HepG2 (cell line): ENCODE data around the gene CHRNB1. TPM values are rescaled to one million over a fixed set of nuclear protein-coding genes. Genes with fewer than 3 reads are reported as not detected.

ENCODE experiments used
- DPF2 ChIP-seq: sonication (generic); formaldehyde crosslinking; IDR thresholded peaks from 2 replicates; pipeline ENCODE4 v1.4.0; 2020; ENCODE audit warnings: mild to moderate bottlenecking, low read depth, missing genetic modification reagents, borderline replicate concordance
- ELF3 ChIP-seq: IDR thresholded peaks from 2 replicates; pipeline ENCODE4 v1.6.1; 2016; ENCODE audit warnings: missing genetic modification reagents, missing compliant biosample characterization
- FOXJ3 ChIP-seq: sonication (generic); formaldehyde crosslinking; IDR thresholded peaks from 2 replicates; pipeline ENCODE4 v1.4.0; 2020; ENCODE audit warnings: missing genetic modification reagents, mild to moderate bottlenecking, borderline replicate concordance
- HDAC1 ChIP-seq: sonication (generic); formaldehyde crosslinking; IDR thresholded peaks from 2 replicates; pipeline ENCODE4 v1.5.1; 2020; ENCODE audit warnings: mild to moderate bottlenecking, missing genetic modification reagents
- HNRNPUL1 ChIP-seq: fragments of 200-400 bp; formaldehyde crosslinking; IDR thresholded peaks from 2 replicates; pipeline ENCODE4 v1.6.1; 2017; ENCODE audit warnings: low read depth, mild to moderate bottlenecking, low read length, moderate library complexity
- KDM6A ChIP-seq: IDR thresholded peaks from 2 replicates; pipeline ENCODE4 v1.6.1; 2016; ENCODE audit warnings: low read depth
- MYC ChIP-seq: sonication (generic); formaldehyde crosslinking; IDR thresholded peaks from 2 replicates; pipeline ENCODE4 v1.9.0; 2021; ENCODE audit warnings: missing genetic modification reagents, borderline replicate concordance
- MYNN ChIP-seq: sonication (generic); formaldehyde crosslinking; IDR thresholded peaks from 2 replicates; pipeline ENCODE4 v1.4.0; 2020; ENCODE audit warnings: mild to moderate bottlenecking, low read depth, missing genetic modification reagents
- NR1H2 ChIP-seq: sonication (generic); formaldehyde crosslinking; IDR thresholded peaks from 2 replicates; pipeline ENCODE4 v1.8.1; 2022; ENCODE audit warnings: low read depth, missing genetic modification reagents, borderline replicate concordance
- SNRNP70 ChIP-seq: fragments of 200-400 bp; formaldehyde crosslinking; IDR thresholded peaks from 2 replicates; pipeline ENCODE4 v1.6.1; 2017; ENCODE audit warnings: mild to moderate bottlenecking, low read depth, low read length, moderate library complexity
- SP140L ChIP-seq: sonication (generic); formaldehyde crosslinking; IDR thresholded peaks from 2 replicates; pipeline ENCODE4 v1.4.0; 2020; ENCODE audit warnings: missing genetic modification reagents, borderline replicate concordance
- SP4 ChIP-seq: sonication (generic); formaldehyde crosslinking; IDR thresholded peaks from 2 replicates; pipeline ENCODE4 v1.8.1; 2023; ENCODE audit warnings: mild to moderate bottlenecking, missing genetic modification reagents
- ZNF333 ChIP-seq: sonication (generic); formaldehyde crosslinking; IDR thresholded peaks from 2 replicates; pipeline ENCODE4 v1.4.0; 2020; ENCODE audit warnings: mild to moderate bottlenecking, missing genetic modification reagents, borderline replicate concordance
- ZNF570 ChIP-seq: sonication (generic); formaldehyde crosslinking; IDR thresholded peaks from 2 replicates; pipeline ENCODE4 v1.4.0; 2020; ENCODE audit warnings: mild to moderate bottlenecking, missing genetic modification reagents, borderline replicate concordance
- polyA plus RNA-seq, 8 experiments: library from polyadenylated mRNA; depleted of rRNA in 3 of 8; stranded (reverse) in 7 of 8; unstranded in 1 of 8; fragments of >200 nt; fragmentation: Illumina TruSeq in 4 of 8; extraction: Trizol in 4 of 8; gene quantifications; 2 replicates each; pipeline versions ENCODE4 v1.2.1 to v1.2.3, GENCODE V29; 2011 to 2016; ENCODE audit warnings: low read depth in 4 of 8, missing spikeins in 1 of 8, mixed read lengths in 1 of 8; ENCODE audit not compliant: insufficient read depth in 1 of 8
- total RNA-seq, 5 experiments: library from RNA; depleted of rRNA; stranded (reverse); fragments of >200 nt; fragmentation: Illumina TruSeq; extraction: Trizol; gene quantifications; 2 replicates each; pipeline ENCODE4 v1.2.3, GENCODE V29; 2016; ENCODE audit warnings: low read depth in 1 of 5
- TF ChIP-seq, protein P1 (sequence below): sonication (generic); formaldehyde crosslinking; IDR thresholded peaks from 2 replicates; pipeline ENCODE4 v1.5.0; 2020; ENCODE audit warnings: missing genetic modification reagents
- TF ChIP-seq, protein P2 (sequence below): sonication (generic); formaldehyde crosslinking; IDR thresholded peaks from 2 replicates; pipeline ENCODE4 v1.8.1; 2023; ENCODE audit warnings: mild to moderate bottlenecking, missing genetic modification reagents, borderline replicate concordance
- TF ChIP-seq, protein P3 (sequence below), 2 experiments: sonication (generic) in 1 of 2; formaldehyde crosslinking in 1 of 2; IDR thresholded peaks; 2 replicates each; pipeline versions ENCODE4 v1.4.0 to v1.6.1; 2016 to 2020; ENCODE audit warnings: borderline replicate concordance in 1 of 2, low read depth in 1 of 2, mild to moderate bottlenecking in 1 of 2, missing genetic modification reagents in 1 of 2
- TF ChIP-seq, protein P4 (sequence below): sonication (generic); formaldehyde crosslinking; IDR thresholded peaks from 2 replicates; pipeline ENCODE4 v1.5.1; 2020; ENCODE audit warnings: missing genetic modification reagents, mild to moderate bottlenecking, borderline replicate concordance
- TF ChIP-seq, protein P5 (sequence below): sonication (generic); formaldehyde crosslinking; IDR thresholded peaks from 2 replicates; pipeline ENCODE4 v1.9.0; 2021; ENCODE audit warnings: missing genetic modification reagents, mild to moderate bottlenecking, borderline replicate concordance

The CHRNB1 gene
- total and polyA plus RNA-seq, 2 of the 13 experiments (the other 11 are each of a cell fraction or from before 2014, with no cell fraction given): 5.4 to 33.7 TPM

DNA sequence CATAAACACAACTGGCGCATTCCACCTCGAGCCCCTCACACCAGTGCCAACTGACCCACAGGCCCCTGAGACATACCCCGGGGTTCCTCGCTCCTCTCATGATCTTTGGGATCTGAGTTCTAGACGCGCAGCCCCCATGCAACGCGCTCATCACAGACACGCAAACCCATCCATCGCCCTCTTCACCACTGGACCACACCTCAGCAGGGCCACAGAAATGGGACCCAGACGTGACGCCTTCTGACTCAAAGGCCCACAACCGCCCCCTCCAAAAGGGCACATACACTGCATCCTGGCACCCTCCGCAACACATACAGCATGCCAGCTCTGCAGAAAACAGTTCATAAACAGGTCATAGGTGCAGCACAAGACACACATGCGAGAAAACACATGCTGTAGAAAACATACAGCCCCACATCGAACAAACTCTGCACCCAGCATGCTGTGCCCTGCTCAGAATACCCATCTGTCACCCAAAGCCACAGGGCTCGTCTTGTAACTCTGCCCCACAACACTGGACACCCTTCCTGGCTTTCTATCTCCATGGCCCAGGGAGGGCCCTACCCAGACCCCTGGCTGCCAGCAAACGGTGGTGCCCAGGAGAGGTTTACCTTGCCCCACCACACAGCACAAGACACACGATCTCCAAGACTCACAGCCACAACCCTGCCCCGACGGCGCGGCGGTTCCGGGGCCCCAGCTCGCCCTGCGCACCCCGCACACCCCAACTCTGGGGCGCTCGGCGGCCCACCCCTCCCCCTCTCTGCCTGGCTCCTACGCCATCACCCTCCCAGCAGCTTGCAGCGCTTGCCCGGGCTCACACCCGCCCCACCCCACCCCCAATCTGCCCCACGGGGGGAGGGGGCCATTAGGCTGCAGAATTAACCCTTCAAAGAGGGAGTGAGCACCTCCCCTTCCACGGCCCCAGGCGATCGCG is 33.7 kb downstream of the CHRNB1 start (continued):
- no peak for TF ChIP-seq SP4 (CRISPR knock-in tag)
- TF ChIP-seq HDAC1 (CRISPR knock-in tag): peak; percentile 53
- TF ChIP-seq ZNF333 (CRISPR knock-in tag): no peak
- TF ChIP-seq, protein P1, sequence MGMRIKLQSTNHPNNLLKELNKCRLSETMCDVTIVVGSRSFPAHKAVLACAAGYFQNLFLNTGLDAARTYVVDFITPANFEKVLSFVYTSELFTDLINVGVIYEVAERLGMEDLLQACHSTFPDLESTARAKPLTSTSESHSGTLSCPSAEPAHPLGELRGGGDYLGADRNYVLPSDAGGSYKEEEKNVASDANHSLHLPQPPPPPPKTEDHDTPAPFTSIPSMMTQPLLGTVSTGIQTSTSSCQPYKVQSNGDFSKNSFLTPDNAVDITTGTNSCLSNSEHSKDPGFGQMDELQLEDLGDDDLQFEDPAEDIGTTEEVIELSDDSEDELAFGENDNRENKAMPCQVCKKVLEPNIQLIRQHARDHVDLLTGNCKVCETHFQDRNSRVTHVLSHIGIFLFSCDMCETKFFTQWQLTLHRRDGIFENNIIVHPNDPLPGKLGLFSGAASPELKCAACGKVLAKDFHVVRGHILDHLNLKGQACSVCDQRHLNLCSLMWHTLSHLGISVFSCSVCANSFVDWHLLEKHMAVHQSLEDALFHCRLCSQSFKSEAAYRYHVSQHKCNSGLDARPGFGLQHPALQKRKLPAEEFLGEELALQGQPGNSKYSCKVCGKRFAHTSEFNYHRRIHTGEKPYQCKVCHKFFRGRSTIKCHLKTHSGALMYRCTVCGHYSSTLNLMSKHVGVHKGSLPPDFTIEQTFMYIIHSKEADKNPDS (CRISPR knock-in tag): no peak
- no peak for TF ChIP-seq ELF3 (CRISPR knock-in tag)
- no peak for TF ChIP-seq HNRNPUL1
- no peak for TF ChIP-seq DPF2 (CRISPR knock-in tag)
- TF ChIP-seq MYNN (CRISPR knock-in tag): no peak
- TF ChIP-seq, protein P2, sequence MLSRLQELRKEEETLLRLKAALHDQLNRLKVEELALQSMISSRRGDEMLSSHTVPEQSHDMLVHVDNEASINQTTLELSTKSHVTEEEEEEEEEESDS (CRISPR knock-in tag): no peak
- TF ChIP-seq KDM6A (CRISPR knock-in tag): no peak
- TF ChIP-seq MYC (CRISPR knock-in tag): peak; percentile 12; the same call in 1 of the 2 replicates
- TF ChIP-seq, protein P3, sequence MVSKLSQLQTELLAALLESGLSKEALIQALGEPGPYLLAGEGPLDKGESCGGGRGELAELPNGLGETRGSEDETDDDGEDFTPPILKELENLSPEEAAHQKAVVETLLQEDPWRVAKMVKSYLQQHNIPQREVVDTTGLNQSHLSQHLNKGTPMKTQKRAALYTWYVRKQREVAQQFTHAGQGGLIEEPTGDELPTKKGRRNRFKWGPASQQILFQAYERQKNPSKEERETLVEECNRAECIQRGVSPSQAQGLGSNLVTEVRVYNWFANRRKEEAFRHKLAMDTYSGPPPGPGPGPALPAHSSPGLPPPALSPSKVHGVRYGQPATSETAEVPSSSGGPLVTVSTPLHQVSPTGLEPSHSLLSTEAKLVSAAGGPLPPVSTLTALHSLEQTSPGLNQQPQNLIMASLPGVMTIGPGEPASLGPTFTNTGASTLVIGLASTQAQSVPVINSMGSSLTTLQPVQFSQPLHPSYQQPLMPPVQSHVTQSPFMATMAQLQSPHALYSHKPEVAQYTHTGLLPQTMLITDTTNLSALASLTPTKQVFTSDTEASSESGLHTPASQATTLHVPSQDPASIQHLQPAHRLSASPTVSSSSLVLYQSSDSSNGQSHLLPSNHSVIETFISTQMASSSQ (IDR thresholded peaks at IDR 0.05; ENCODE audit: low read depth): no peak
- TF ChIP-seq, protein P3 (CRISPR knock-in tag; IDR thresholded peaks at IDR 0.05; ENCODE audit: borderline replicate concordance): no peak
- no peak for TF ChIP-seq SNRNP70
- TF ChIP-seq FOXJ3 (CRISPR knock-in tag): no peak
- no peak for TF ChIP-seq ZNF570 (CRISPR knock-in tag)
- no peak for TF ChIP-seq NR1H2 (CRISPR knock-in tag)
- TF ChIP-seq, protein P4, sequence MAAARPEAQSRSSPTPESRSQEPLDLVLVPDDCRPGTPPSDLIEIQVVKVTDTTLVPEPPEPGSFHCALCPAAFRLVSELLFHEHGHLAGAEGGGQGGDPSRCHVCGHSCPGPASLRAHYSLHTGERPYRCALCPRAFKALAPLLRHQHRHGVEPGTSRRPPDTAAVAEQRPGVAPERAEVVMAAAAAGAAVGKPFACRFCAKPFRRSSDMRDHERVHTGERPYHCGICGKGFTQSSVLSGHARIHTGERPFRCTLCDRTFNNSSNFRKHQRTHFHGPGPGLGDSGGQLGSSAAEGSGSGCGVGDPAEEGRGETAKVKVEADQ (CRISPR knock-in tag): no peak
- TF ChIP-seq, protein P5, sequence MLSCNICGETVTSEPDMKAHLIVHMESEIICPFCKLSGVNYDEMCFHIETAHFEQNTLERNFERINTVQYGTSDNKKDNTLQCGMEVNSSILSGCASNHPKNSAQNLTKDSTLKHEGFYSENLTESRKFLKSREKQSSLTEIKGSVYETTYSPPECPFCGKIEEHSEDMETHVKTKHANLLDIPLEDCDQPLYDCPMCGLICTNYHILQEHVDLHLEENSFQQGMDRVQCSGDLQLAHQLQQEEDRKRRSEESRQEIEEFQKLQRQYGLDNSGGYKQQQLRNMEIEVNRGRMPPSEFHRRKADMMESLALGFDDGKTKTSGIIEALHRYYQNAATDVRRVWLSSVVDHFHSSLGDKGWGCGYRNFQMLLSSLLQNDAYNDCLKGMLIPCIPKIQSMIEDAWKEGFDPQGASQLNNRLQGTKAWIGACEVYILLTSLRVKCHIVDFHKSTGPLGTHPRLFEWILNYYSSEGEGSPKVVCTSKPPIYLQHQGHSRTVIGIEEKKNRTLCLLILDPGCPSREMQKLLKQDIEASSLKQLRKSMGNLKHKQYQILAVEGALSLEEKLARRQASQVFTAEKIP (CRISPR knock-in tag): no peak
- no peak for TF ChIP-seq SP140L
